GM23248 (cell line): ENCODE measurements around the gene TUFM. TPM values are rescaled to one million over a fixed set of nuclear protein-coding genes. Genes with fewer than 3 reads are reported as not detected.
A peak's percentile ranks its signal among the peaks of the same experiment; 100 is the strongest.

Experiments
- DNase-seq: peaks from one replicate; pipeline ENCODE4 v3.0.0-alpha.2; 2015
- H2AFZ ChIP-seq: fragments of 200-600 bp; sonication (generic); 2 replicates; pipeline ENCODE4 v1.6.1; 2016; ENCODE audit warnings: antibody characterized with exemption
- H3F3A ChIP-seq: fragments of 200-600 bp; sonication (generic); 2 replicates; pipeline ENCODE4 v1.6.1; 2016; ENCODE audit warnings: mild to moderate bottlenecking, antibody characterized with exemption, mixed run types; ENCODE audit not compliant: insufficient read depth
- H3K27ac ChIP-seq: fragments of 200-600 bp; sonication (generic); 2 replicates; pipeline ENCODE4 v1.5.1; 2016; ENCODE audit warnings: mild to moderate bottlenecking
- H3K27me3 ChIP-seq: fragments of 200-600 bp; sonication (generic); replicated peaks from 2 replicates; pipeline ENCODE4 v1.6.1; 2016; ENCODE audit warnings: mild to moderate bottlenecking; ENCODE audit not compliant: insufficient read depth
- H3K36me3 ChIP-seq: fragments of 200-600 bp; sonication (generic); 2 replicates; pipeline ENCODE4 v1.6.1; 2016; ENCODE audit warnings: low read depth, mild to moderate bottlenecking
- H3K4me1 ChIP-seq: fragments of 200-600 bp; sonication (generic); 2 replicates; pipeline ENCODE4 v1.6.1; 2016; ENCODE audit warnings: mild to moderate bottlenecking; ENCODE audit not compliant: insufficient read depth
- H3K4me2 ChIP-seq: fragments of 200-600 bp; sonication (generic); one replicate; pipeline ENCODE4 v1.6.1; 2016; ENCODE audit warnings: mild to moderate bottlenecking; ENCODE audit not compliant: unreplicated experiment
- H3K4me3 ChIP-seq: fragments of 200-600 bp; sonication (generic); 2 replicates; pipeline ENCODE4 v1.5.1; 2016; ENCODE audit warnings: mild to moderate bottlenecking
- H3K79me2 ChIP-seq: fragments of 200-600 bp; sonication (generic); 2 replicates; pipeline ENCODE4 v1.6.1; 2016; ENCODE audit warnings: mild to moderate bottlenecking; ENCODE audit not compliant: insufficient read depth
- H3K9ac ChIP-seq: fragments of 200-600 bp; sonication (generic); 2 replicates; pipeline ENCODE4 v1.6.1; 2016; ENCODE audit warnings: mild to moderate bottlenecking
- H3K9me2 ChIP-seq: fragments of 200-600 bp; sonication (generic); 2 replicates; pipeline ENCODE4 v1.6.1; 2016; ENCODE audit warnings: mixed run types, mild to moderate bottlenecking, moderate library complexity; ENCODE audit not compliant: insufficient read depth
- H3K9me3 ChIP-seq: fragments of 200-600 bp; sonication (generic); one replicate; pipeline ENCODE4 v1.6.1; 2017; ENCODE audit warnings: low read depth
- H4K20me1 ChIP-seq: fragments of 200-600 bp; sonication (generic); 2 replicates; pipeline ENCODE4 v1.6.0; 2016; ENCODE audit not compliant: insufficient read depth
- EZH2 ChIP-seq: fragments of 200-600 bp; sonication (generic); IDR thresholded peaks from 2 replicates; pipeline ENCODE4 v1.6.1; 2018; ENCODE audit warnings: antibody characterized with exemption, mild to moderate bottlenecking; ENCODE audit not compliant: insufficient read depth, poor library complexity, severe bottlenecking
- EZH2phosphoT487 ChIP-seq: fragments of 200-600 bp; sonication (generic); IDR thresholded peaks from 2 replicates; pipeline ENCODE4 v1.6.1; 2018; ENCODE audit warnings: antibody characterized with exemption, moderate library complexity, mild to moderate bottlenecking, low read depth; ENCODE audit not compliant: insufficient read depth
- WGBS, 2 experiments: methylation state at CpG; one replicate each; pipeline ENCODE4 v1.1.6; 2015 to 2017; ENCODE audit warnings: low lambda C conversion rate in 2 of 2, low coverage in 1 of 2; ENCODE audit errors: missing lambda C conversion rate in 2 of 2; 5-methylcytosine and 5-hydroxymethylcytosine counted together
- in situ Hi-C: fragments of 300-500 bp; cut with MboI; formaldehyde crosslinking; loops from 2 replicates; pipeline ENCODE4 v1.15.0; 2020
- polyA plus RNA-seq: library from polyadenylated mRNA; unstranded; fragments of >200 nt; fragmentation: Nextera tagmentation; extraction: Ambion mirVana; gene quantifications from 2 replicates; pipeline ENCODE4 v1.2.1, GENCODE V29; 2016
- total RNA-seq: library from RNA; depleted of rRNA; stranded (reverse); fragments of >200 nt; shearing (Covaris generic); gene quantifications from 2 replicates; pipeline ENCODE4 v1.2.3, GENCODE V29; 2014

Gene TUFM
- total and polyA plus RNA-seq, 2 experiments from 2014 or later = 95.2 to 141 TPM

- Histone ChIP-seq H3F3A (no peaks in the 10 kb centered on the region), H3K9me2 (no peaks in the 10 kb centered on the region), H3K27ac (no peak overlapping the region), H3K9me3 (no peaks in the 10 kb centered on the region), H2AFZ (no peak overlapping the region), H4K20me1 (no peaks in the 10 kb centered on the region), H3K36me3 (no peaks in the 10 kb centered on the region), H3K27me3 (no peaks in the 10 kb centered on the region), H3K9ac (no peak overlapping the region), H3K4me2 (no peak overlapping the region), H3K4me3 (no peak overlapping the region), H3K79me2 (no peaks in the 10 kb centered on the region), H3K4me1 (peaks cover 4% of the 10 kb centered on the region; the same call in 1 of the 2 replicates)
- WGBS, 2 experiments = 51 to 69% methylated on average over 3 to 4 of the region's 4 CpGs
- TF ChIP-seq EZH2 = no peak
- TF ChIP-seq EZH2phosphoT487 = no peak
- in situ Hi-C loops = no loop called here
- DNase-seq = no peak
Observed at GRCh38 chr16:28880955-28881354, 34.8 kb upstream of the TUFM start.

GRCh38 chr16:28880589-28880915 lies 34.4 kb upstream of the TUFM start:
- in situ Hi-C loops = no loop called here
- Histone ChIP-seq H3K4me1 (peaks cover 4% of the 10 kb centered on the region; the same call in 1 of the 2 replicates), H3K9me3 (no peaks in the 10 kb centered on the region), H4K20me1 (no peaks in the 10 kb centered on the region), H3K27me3 (no peaks in the 10 kb centered on the region), H3K36me3 (no peaks in the 10 kb centered on the region), H3K9ac (peak overlapping the region; percentile 21; the same call in 1 of the 2 replicates), H3K9me2 (no peaks in the 10 kb centered on the region), H3K4me2 (peak overlapping the region; percentile 73), H2AFZ (peak overlapping the region; percentile 88), H3K79me2 (no peaks in the 10 kb centered on the region), H3F3A (no peaks in the 10 kb centered on the region), H3K4me3 (peak overlapping the region; percentile 75), H3K27ac (no peak overlapping the region)
- DNase-seq = no peak
- TF ChIP-seq EZH2 (no peak), EZH2phosphoT487 (no peak)
- 5 to 11% methylated on average over 9 to 11 of the region's 11 CpGs for WGBS, 2 experiments

GRCh38 chr16:28879841-28880588 lies 33.9 kb upstream of the TUFM start:
- H3K9ac ChIP-seq = peak overlapping the region; percentile 69
- DNase-seq = peak; percentile 94
- no peak for TF ChIP-seq EZH2phosphoT487
- no peak for TF ChIP-seq EZH2
- in situ Hi-C loops = no loop called here
- peak overlapping the region; percentile 75 for H3K4me3 ChIP-seq
- WGBS, 2 experiments = 1 to 2% methylated on average over 42 to 46 of the region's 66 CpGs
- H2AFZ ChIP-seq = peak overlapping the region; percentile 88
- H3K9me3 ChIP-seq = no peaks in the 10 kb centered on the region
- H3K79me2 ChIP-seq = no peaks in the 10 kb centered on the region
- H4K20me1 ChIP-seq = no peaks in the 10 kb centered on the region
- no peak overlapping the region for H3K27ac ChIP-seq
- H3K27me3 ChIP-seq = no peaks in the 10 kb centered on the region
- no peaks in the 10 kb centered on the region for H3K36me3 ChIP-seq
- peak overlapping the region; percentile 97 for H3K4me2 ChIP-seq
- H3K4me1 ChIP-seq = peaks cover 4% of the 10 kb centered on the region; the same call in 1 of the 2 replicates
- no peaks in the 10 kb centered on the region for H3F3A ChIP-seq
- H3K9me2 ChIP-seq = no peaks in the 10 kb centered on the region

- no peak for DNase-seq
- 3 to 4% methylated on average over 18 to 27 of the region's 27 CpGs for WGBS, 2 experiments
- Histone ChIP-seq H3K79me2 (no peaks in the 10 kb centered on the region), H3K4me1 (peaks cover 4% of the 10 kb centered on the region; the same call in 1 of the 2 replicates), H3K4me3 (peak overlapping the region; percentile 75), H4K20me1 (no peaks in the 10 kb centered on the region), H2AFZ (peak overlapping the region; percentile 88), H3K9me2 (no peaks in the 10 kb centered on the region), H3K9me3 (no peaks in the 10 kb centered on the region), H3F3A (no peaks in the 10 kb centered on the region), H3K27ac (no peak overlapping the region), H3K4me2 (peak overlapping the region; percentile 97), H3K27me3 (no peaks in the 10 kb centered on the region), H3K9ac (peak overlapping the region; percentile 69), H3K36me3 (no peaks in the 10 kb centered on the region)
- TF ChIP-seq EZH2phosphoT487 (no peak), EZH2 (no peak)
- in situ Hi-C loops = no loop called here
Observed at GRCh38 chr16:28879261-28879840, 33.2 kb upstream of the TUFM start.
